ENCODE measurements around the gene RGCC.
"Not testable (repeated sequence)": the region's sequence is repeated elsewhere in the genome, so short reads cannot be mapped to it uniquely, and the experiment has no call there.

RGCC gene

GRCh38 chr13:41502031-41502430 is 44.7 kb downstream of the RGCC start:
- no peak for DNase-seq (ENCODE audit: low spot score)
- in situ Hi-C loops (cut with MboI; ENCODE audit: low pct_unique_long_range_greater_than_20kb, low sequenced_read_pairs, unreplicated experiment): no loop called here
- no peak for TF ChIP-seq CTCF (IDR thresholded peaks at IDR 0.05; ENCODE audit: extremely low read depth, insufficient read depth, missing control alignments)

GRCh38 chr13:41502673-41503072 is 45.3 kb downstream of the RGCC start:
- DNase-seq (ENCODE audit: low spot score): peak; percentile 34
- in situ Hi-C loops (cut with MboI; ENCODE audit: low pct_unique_long_range_greater_than_20kb, low sequenced_read_pairs, unreplicated experiment): no loop called here
- no peak for TF ChIP-seq CTCF (IDR thresholded peaks at IDR 0.05; ENCODE audit: extremely low read depth, insufficient read depth, missing control alignments)

GRCh38 chr13:41503356-41503755 is 46.0 kb downstream of the RGCC start:
- no peak for DNase-seq (ENCODE audit: low spot score)
- in situ Hi-C loops (cut with MboI; ENCODE audit: low pct_unique_long_range_greater_than_20kb, low sequenced_read_pairs, unreplicated experiment): no loop called here
- no peak for TF ChIP-seq CTCF (IDR thresholded peaks at IDR 0.05; ENCODE audit: extremely low read depth, insufficient read depth, missing control alignments)

GRCh38 chr13:41504657-41505056 is 47.3 kb downstream of the RGCC start:
- in situ Hi-C loops (cut with MboI; ENCODE audit: low pct_unique_long_range_greater_than_20kb, low sequenced_read_pairs, unreplicated experiment); DNase-seq (ENCODE audit: low spot score): not testable (repeated sequence)

- no peak for DNase-seq (ENCODE audit: low spot score)
- in situ Hi-C loops (cut with MboI; ENCODE audit: low pct_unique_long_range_greater_than_20kb, low sequenced_read_pairs, unreplicated experiment): no loop called here
- TF ChIP-seq CTCF (IDR thresholded peaks at IDR 0.05; ENCODE audit: extremely low read depth, insufficient read depth, missing control alignments): no peak
Observed at GRCh38 chr13:41505209-41505835, 48.0 kb downstream of the RGCC start.

- DNase-seq (ENCODE audit: low spot score): no peak
- in situ Hi-C loops (cut with MboI; ENCODE audit: low pct_unique_long_range_greater_than_20kb, low sequenced_read_pairs, unreplicated experiment): no loop called here
- TF ChIP-seq CTCF (IDR thresholded peaks at IDR 0.05; ENCODE audit: extremely low read depth, insufficient read depth, missing control alignments): no peak
Observed at GRCh38 chr13:41506312-41506711, 49.0 kb downstream of the RGCC start.

- no peak for TF ChIP-seq CTCF (IDR thresholded peaks at IDR 0.05; ENCODE audit: extremely low read depth, insufficient read depth, missing control alignments)
- in situ Hi-C loops (cut with MboI; ENCODE audit: low pct_unique_long_range_greater_than_20kb, low sequenced_read_pairs, unreplicated experiment): no loop called here
- no peak for DNase-seq (ENCODE audit: low spot score)
Observed at GRCh38 chr13:41509971-41510370, 52.6 kb downstream of the RGCC start.

Measured in GM13977 (cell line).